Keratinocyte (primary cell): ENCODE measurements around the gene RNF145. TPM values are rescaled to one million over a fixed set of nuclear protein-coding genes. Genes with fewer than 3 reads are reported as not detected.

Source experiments
- DNase-seq: peaks from one replicate; pipeline ENCODE4 v3.0.0-alpha.2; 2011; ENCODE audit warnings: low read depth, missing footprints, low spot score
- FAIRE-seq: peaks from 2 replicates; lab custom pipeline; 2011; peaks lifted over from hg19 to GRCh38; lab: Jason Lieb, UNC
- H2AFZ ChIP-seq: 2 replicates; pipeline ENCODE4 v1.6.0; 2012; ENCODE audit warnings: low read length, control low read depth, inconsistent platforms; ENCODE audit not compliant: control insufficient read depth
- H3K27ac ChIP-seq: 2 replicates; pipeline ENCODE4 v1.5.1; 2011; ENCODE audit warnings: low read length; ENCODE audit not compliant: control insufficient read depth, insufficient read depth
- H3K27me3 ChIP-seq: 3 replicates; pipeline ENCODE4 v1.6.0; 2011; ENCODE audit warnings: low read length; ENCODE audit not compliant: control insufficient read depth, insufficient read depth; ENCODE audit errors: extremely low read depth
- H3K36me3 ChIP-seq, 2 experiments: 2 replicates in 1 of 2; 3 replicates in 1 of 2; pipeline ENCODE4 v1.5.1; 2011; ENCODE audit warnings: low read length in 2 of 2, mild to moderate bottlenecking in 1 of 2; ENCODE audit not compliant: control insufficient read depth in 2 of 2, insufficient read depth in 2 of 2; ENCODE audit errors: extremely low read depth in 1 of 2
- H3K4me1 ChIP-seq: 3 replicates; pipeline ENCODE4 v1.5.1; 2011; ENCODE audit warnings: low read length; ENCODE audit not compliant: control insufficient read depth, insufficient read depth; ENCODE audit errors: extremely low read depth
- H3K4me2 ChIP-seq: 3 replicates; pipeline ENCODE4 v1.6.0; 2011; ENCODE audit warnings: low read depth, low read length; ENCODE audit not compliant: control insufficient read depth, insufficient read depth; ENCODE audit errors: extremely low read depth
- H3K4me3 ChIP-seq, 3 experiments: fragments of 200-600 bp in 1 of 3; sonication (generic) in 1 of 3; 2 replicates in 2 of 3; 3 replicates in 1 of 3; pipeline ENCODE4 v1.5.1; 2011 to 2016; ENCODE audit warnings: low read length in 3 of 3, mild to moderate bottlenecking in 3 of 3, control low read depth in 2 of 3, inconsistent platforms in 1 of 3, low read depth in 1 of 3, mixed read lengths in 1 of 3, mixed run types in 1 of 3, moderate library complexity in 1 of 3; ENCODE audit not compliant: control insufficient read depth in 2 of 3, insufficient read depth in 2 of 3; ENCODE audit errors: extremely low read depth in 1 of 3
- H3K79me2 ChIP-seq: 2 replicates; pipeline ENCODE4 v1.6.0; 2012; ENCODE audit warnings: low read length; ENCODE audit not compliant: control insufficient read depth, insufficient read depth
- H3K9ac ChIP-seq: 3 replicates; pipeline ENCODE4 v1.6.0; 2011; ENCODE audit warnings: low read length; ENCODE audit not compliant: control insufficient read depth, insufficient read depth; ENCODE audit errors: extremely low read depth
- H3K9me1 ChIP-seq: 3 replicates; pipeline ENCODE4 v1.6.0; 2011; ENCODE audit warnings: low read length; ENCODE audit not compliant: control insufficient read depth, insufficient read depth; ENCODE audit errors: extremely low read depth
- H3K9me3 ChIP-seq: 2 replicates; pipeline ENCODE4 v1.5.1; 2012; ENCODE audit warnings: low read depth, low read length; ENCODE audit not compliant: control insufficient read depth
- H4K20me1 ChIP-seq: 3 replicates; pipeline ENCODE4 v1.6.0; 2011; ENCODE audit warnings: low read length; ENCODE audit not compliant: control insufficient read depth, insufficient read depth; ENCODE audit errors: extremely low read depth
- EZH2 ChIP-seq: IDR thresholded peaks from one replicate; pipeline ENCODE4 v1.6.1; 2012; ENCODE audit warnings: inconsistent platforms, mild to moderate bottlenecking, low read length, moderate library complexity
- dilution Hi-C: fragments of 300-500 bp; cut with MboI; formaldehyde crosslinking; loops from one replicate; pipeline ENCODE4 v1.7.0; 2020; ENCODE audit warnings: low sequenced_read_pairs; ENCODE audit not compliant: extremely low pct_ligation_motif_present
- polyA plus RNA-seq, 5 experiments: library from polyadenylated mRNA; depleted of rRNA in 3 of 5; stranded (reverse) in 3 of 5; stranded (forward) in 1 of 5; unstranded in 1 of 5; fragments of >200 nt; gene quantifications; 1 replicate in 1 of 5; 2 replicates in 3 of 5; 3 replicates in 1 of 5; pipeline versions ENCODE4 v1.2.1 to v1.2.3, GENCODE V29; 2011 to 2012; ENCODE audit warnings: missing spikeins in 2 of 5, low read depth in 1 of 5, low replicate concordance in 1 of 5
- TF ChIP-seq, protein P1 (sequence below), 3 experiments: IDR thresholded peaks in 1 of 3; conservative IDR thresholded peaks in 1 of 3; optimal IDR thresholded peaks in 1 of 3; 2 replicates in 2 of 3; 3 replicates in 1 of 3; pipeline versions ENCODE3 to v1.5.1; 2011; ENCODE audit warnings: low read length in 3 of 3, mild to moderate bottlenecking in 3 of 3, moderate library complexity in 2 of 3, control low read depth in 1 of 3, inconsistent platforms in 1 of 3; ENCODE audit not compliant: insufficient read depth in 2 of 3; ENCODE audit errors: extremely low read depth in 1 of 3

The RNF145 gene
- polyA plus RNA-seq, 1 donor (not counting 4 experiments of a cell fraction or from before 2014, with no cell fraction given): 78.6 TPM

DNA sequence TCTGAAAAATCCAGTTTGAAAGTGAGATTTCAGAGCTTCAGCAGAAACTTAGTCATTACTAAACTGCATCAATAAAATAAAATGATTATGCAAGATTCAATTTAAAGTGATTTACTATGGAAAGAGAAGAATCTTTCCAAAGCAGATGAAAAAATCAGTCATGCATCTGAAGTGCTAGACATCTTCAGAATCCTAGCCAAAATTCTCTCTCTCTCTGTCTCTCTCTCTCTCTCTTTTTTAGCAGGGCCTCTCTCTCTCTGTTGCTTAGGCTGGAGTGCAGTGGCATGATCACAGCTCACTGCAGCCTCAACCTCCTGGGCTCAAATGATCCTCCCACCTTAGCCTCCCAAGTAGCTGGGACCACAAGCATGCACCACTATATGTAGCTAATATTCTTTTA, 35.5 kb upstream of the RNF145 start:
- TF ChIP-seq EZH2: no peak
- TF ChIP-seq, protein P1, sequence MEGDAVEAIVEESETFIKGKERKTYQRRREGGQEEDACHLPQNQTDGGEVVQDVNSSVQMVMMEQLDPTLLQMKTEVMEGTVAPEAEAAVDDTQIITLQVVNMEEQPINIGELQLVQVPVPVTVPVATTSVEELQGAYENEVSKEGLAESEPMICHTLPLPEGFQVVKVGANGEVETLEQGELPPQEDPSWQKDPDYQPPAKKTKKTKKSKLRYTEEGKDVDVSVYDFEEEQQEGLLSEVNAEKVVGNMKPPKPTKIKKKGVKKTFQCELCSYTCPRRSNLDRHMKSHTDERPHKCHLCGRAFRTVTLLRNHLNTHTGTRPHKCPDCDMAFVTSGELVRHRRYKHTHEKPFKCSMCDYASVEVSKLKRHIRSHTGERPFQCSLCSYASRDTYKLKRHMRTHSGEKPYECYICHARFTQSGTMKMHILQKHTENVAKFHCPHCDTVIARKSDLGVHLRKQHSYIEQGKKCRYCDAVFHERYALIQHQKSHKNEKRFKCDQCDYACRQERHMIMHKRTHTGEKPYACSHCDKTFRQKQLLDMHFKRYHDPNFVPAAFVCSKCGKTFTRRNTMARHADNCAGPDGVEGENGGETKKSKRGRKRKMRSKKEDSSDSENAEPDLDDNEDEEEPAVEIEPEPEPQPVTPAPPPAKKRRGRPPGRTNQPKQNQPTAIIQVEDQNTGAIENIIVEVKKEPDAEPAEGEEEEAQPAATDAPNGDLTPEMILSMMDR (optimal IDR thresholded peaks at IDR 0.05 in 1 of 3, IDR thresholded peaks at IDR 0.05 in 1 of 3, conservative IDR thresholded peaks at IDR 0.05 in 1 of 3; ENCODE audit: extremely low read depth in 1 of 3, insufficient read depth in 2 of 3, low read length in 3 of 3): no peak
- no peaks in the 10 kb centered on the region for H3K27me3 ChIP-seq
- no peaks in the 10 kb centered on the region for H3K79me2 ChIP-seq
- no peaks in the 10 kb centered on the region for H3K9me1 ChIP-seq
- no peak for DNase-seq
- peaks cover 6% of the 10 kb centered on the region for H3K4me1 ChIP-seq
- no peak overlapping the region for H3K4me3 ChIP-seq
- H2AFZ ChIP-seq: no peak overlapping the region
- H3K9ac ChIP-seq: no peak overlapping the region
- no peaks in the 10 kb centered on the region for H4K20me1 ChIP-seq
- H3K9me3 ChIP-seq: no peaks in the 10 kb centered on the region
- no peak overlapping the region for H3K27ac ChIP-seq
- FAIRE-seq: no peak
- H3K4me2 ChIP-seq: no peak overlapping the region
- no peaks in the 10 kb centered on the region for H3K36me3 ChIP-seq
- dilution Hi-C loops: no loop called here

DNA sequence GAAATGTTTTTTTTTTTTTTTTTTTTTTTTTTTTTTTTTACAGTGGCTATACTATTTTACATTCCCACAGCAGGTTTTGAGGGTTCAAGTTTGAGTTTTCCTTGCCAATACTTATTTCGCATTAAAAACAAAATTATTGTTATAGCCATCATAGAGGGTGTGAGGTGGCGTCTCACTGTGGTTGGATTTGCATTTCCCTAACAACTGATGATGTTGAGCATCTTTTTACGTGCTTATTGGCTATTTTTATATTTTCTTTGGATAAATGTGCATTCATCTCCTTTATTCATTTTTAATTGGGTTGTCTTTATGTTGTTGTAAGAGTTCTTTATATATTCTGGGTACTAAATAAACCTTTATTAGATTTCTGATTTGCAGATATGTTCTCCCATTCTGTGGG, 34.8 kb upstream of the RNF145 start:
- TF ChIP-seq, protein P1 (optimal IDR thresholded peaks at IDR 0.05 in 1 of 3, IDR thresholded peaks at IDR 0.05 in 1 of 3, conservative IDR thresholded peaks at IDR 0.05 in 1 of 3; ENCODE audit: extremely low read depth in 1 of 3, insufficient read depth in 2 of 3, low read length in 3 of 3): no peak
- no peak for TF ChIP-seq EZH2
- Histone ChIP-seq H4K20me1 (no peaks in the 10 kb centered on the region), H2AFZ (no peak overlapping the region), H3K9me1 (no peaks in the 10 kb centered on the region), H3K4me3 (no peak overlapping the region), H3K9me3 (no peaks in the 10 kb centered on the region), H3K79me2 (no peaks in the 10 kb centered on the region), H3K27ac (no peak overlapping the region), H3K27me3 (no peaks in the 10 kb centered on the region), H3K36me3 (no peaks in the 10 kb centered on the region), H3K9ac (no peak overlapping the region), H3K4me1 (peaks cover 3% of the 10 kb centered on the region), H3K4me2 (no peak overlapping the region)
- FAIRE-seq: no peak
- dilution Hi-C loops: no loop called here
- DNase-seq: no peak
